ENCODE results near the gene UTP15. TPM values are rescaled to one million over a fixed set of nuclear protein-coding genes. Genes with fewer than 3 reads are reported as not detected.

The UTP15 gene
- polyA plus RNA-seq (ENCODE audit: insufficient read length): 10.9 TPM

GRCh38 chr5:73565139-73565968, at the start of gene UTP15, which contains the start of gene ANKRA2:
Gene UTP15, plus strand, starts transcription at chr5:73565743. Its CDS starts 1,602 bp downstream, at chr5:73567345.
Gene ANKRA2, minus strand, starts transcription at chr5:73565639. Its CDS starts 2,758 bp downstream, at chr5:73562881.
- peak; percentile 99 for DNase-seq

- DNase-seq: peak; percentile 68
Observed at GRCh38 chr5:73519531-73520283, 45.8 kb upstream of the UTP15 start.

- DNase-seq: no peak
Observed at GRCh38 chr5:73522989-73523388, 42.6 kb upstream of the UTP15 start.

GRCh38 chr5:73523861-73524260, 41.7 kb upstream of the UTP15 start:
- DNase-seq: no peak

- no peak for DNase-seq
Observed at GRCh38 chr5:73525606-73526203, 39.8 kb upstream of the UTP15 start.

- DNase-seq: no peak
Observed at GRCh38 chr5:73528248-73528647, 37.3 kb upstream of the UTP15 start.

GRCh38 chr5:73529081-73529480, 36.5 kb upstream of the UTP15 start:
- DNase-seq: no peak

- no peak for DNase-seq
Observed at GRCh38 chr5:73531356-73531755, 34.2 kb upstream of the UTP15 start.

- no peak for DNase-seq
Observed at GRCh38 chr5:73532195-73532594, 33.3 kb upstream of the UTP15 start.

GRCh38 chr5:73534011-73534644, 31.4 kb upstream of the UTP15 start:
- no peak for DNase-seq

GRCh38 chr5:73534971-73535370, 30.6 kb upstream of the UTP15 start:
- DNase-seq: no peak

GRCh38 chr5:73539730-73540129, 25.8 kb upstream of the UTP15 start:
- no peak for DNase-seq

- DNase-seq: no peak
Observed at GRCh38 chr5:73540192-73540591, 25.4 kb upstream of the UTP15 start.

- DNase-seq: no peak
Observed at GRCh38 chr5:73542020-73542419, 23.5 kb upstream of the UTP15 start.

- DNase-seq: no peak
Observed at GRCh38 chr5:73544429-73545402, 20.8 kb upstream of the UTP15 start.

GRCh38 chr5:73545403-73545779, 20.2 kb upstream of the UTP15 start:
- DNase-seq: no peak

GRCh38 chr5:73550016-73550415, 15.5 kb upstream of the UTP15 start:
- no peak for DNase-seq

GRCh38 chr5:73552642-73553041, 12.9 kb upstream of the UTP15 start:
- no peak for DNase-seq

- no peak for DNase-seq
Observed at GRCh38 chr5:73558950-73559349, 6.6 kb upstream of the UTP15 start.

- DNase-seq: no peak
Observed at GRCh38 chr5:73564018-73564417, 1.5 kb upstream of the UTP15 start.

GRCh38 chr5:73564675-73565074, 868 bp upstream of the UTP15 start:
- DNase-seq: no peak

Measured in hindlimb muscle (tissue), 1 donor.